ENCODE data around the gene GPR149. TPM values are rescaled to one million over a fixed set of nuclear protein-coding genes. Genes with fewer than 3 reads are reported as not detected.

The GPR149 gene
- total RNA-seq, 3 donors from 2014 or later (not counting 1 experiment from before 2014, with no cell fraction given), result not detected

DNA sequence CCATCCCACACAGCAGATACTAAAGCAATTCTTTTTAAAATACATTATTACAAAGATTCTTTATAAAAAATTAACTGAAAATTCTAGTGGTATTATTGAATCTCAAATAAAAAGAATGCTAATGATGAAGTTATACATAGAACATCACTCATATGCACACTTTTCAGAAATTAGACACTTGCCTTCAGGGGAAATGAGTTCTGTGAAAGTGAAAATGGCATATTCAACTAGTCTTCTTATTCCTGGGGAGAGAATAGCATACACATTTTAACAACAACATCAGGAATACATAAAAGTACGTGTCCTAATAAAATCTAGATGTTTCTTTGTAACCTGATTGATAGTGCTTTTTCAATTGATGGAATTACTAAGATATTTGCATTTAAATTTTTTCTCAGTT lies 68.9 kb downstream of the GPR149 start:
- H3K36me3 Mint-ChIP-seq, result no peaks in the 10 kb centered on the region
- no peaks in the 10 kb centered on the region for H3K36me3 ChIP-seq (ENCODE audit: control insufficient read depth, insufficient read depth, low read length)
- ATAC-seq (no peak), DNase-seq (no peak)
- no peaks in the 10 kb centered on the region for H3K9me3 ChIP-seq (ENCODE audit: control insufficient read depth, insufficient read depth, low read length)
- H3K27ac ChIP-seq (ENCODE audit: low read length), result no peak overlapping the region
- H3K4me3 ChIP-seq (ENCODE audit: low read length), result no peak overlapping the region
- H3K9me3 Mint-ChIP-seq, result peaks cover 0 to under 1% of the 10 kb centered on the region in 2 donors
- intact Hi-C loops (cut with micrococcal nuclease), result no loop called here
- TF ChIP-seq, protein P1, sequence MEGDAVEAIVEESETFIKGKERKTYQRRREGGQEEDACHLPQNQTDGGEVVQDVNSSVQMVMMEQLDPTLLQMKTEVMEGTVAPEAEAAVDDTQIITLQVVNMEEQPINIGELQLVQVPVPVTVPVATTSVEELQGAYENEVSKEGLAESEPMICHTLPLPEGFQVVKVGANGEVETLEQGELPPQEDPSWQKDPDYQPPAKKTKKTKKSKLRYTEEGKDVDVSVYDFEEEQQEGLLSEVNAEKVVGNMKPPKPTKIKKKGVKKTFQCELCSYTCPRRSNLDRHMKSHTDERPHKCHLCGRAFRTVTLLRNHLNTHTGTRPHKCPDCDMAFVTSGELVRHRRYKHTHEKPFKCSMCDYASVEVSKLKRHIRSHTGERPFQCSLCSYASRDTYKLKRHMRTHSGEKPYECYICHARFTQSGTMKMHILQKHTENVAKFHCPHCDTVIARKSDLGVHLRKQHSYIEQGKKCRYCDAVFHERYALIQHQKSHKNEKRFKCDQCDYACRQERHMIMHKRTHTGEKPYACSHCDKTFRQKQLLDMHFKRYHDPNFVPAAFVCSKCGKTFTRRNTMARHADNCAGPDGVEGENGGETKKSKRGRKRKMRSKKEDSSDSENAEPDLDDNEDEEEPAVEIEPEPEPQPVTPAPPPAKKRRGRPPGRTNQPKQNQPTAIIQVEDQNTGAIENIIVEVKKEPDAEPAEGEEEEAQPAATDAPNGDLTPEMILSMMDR (IDR thresholded peaks at IDR 0.05), result no peak
- H3K27ac Mint-ChIP-seq, result no peak overlapping the region
- no peak overlapping the region for H3K4me3 Mint-ChIP-seq
- no peaks in the 10 kb centered on the region for H3K4me1 ChIP-seq (ENCODE audit: control insufficient read depth, insufficient read depth, low read length)
- no peaks in the 10 kb centered on the region for H3K27me3 Mint-ChIP-seq (ENCODE audit: low read depth in 2 of 2)
- H3K27me3 ChIP-seq (ENCODE audit: control insufficient read depth, insufficient read depth, low read length), result no peaks in the 10 kb centered on the region
- H3K4me1 Mint-ChIP-seq, result no peaks in the 10 kb centered on the region
- WGBS (ENCODE audit: insufficient coverage), result no CpG with 5 or more reads among the region's 1 CpG

DNA sequence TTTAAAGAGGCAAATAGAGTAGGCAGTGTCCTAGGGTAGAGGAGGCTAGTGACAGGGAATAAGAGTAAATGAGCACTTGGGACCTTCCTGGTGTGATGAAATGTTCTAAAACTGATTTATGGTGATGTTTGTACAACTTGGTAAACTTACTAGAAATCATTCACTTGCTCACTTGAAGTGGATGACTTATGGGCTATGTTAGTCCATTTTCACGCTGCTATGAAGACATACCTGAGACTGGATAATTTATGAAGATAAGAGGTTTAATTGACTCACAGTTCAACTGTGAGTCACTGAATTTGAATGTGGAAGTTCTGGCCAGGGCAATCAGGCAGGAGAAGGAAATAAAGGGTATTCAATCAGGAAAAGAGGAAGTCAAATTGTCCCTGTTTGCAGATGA lies 74.0 kb downstream of the GPR149 start:
- Histone ChIP-seq H3K4me3 (ENCODE audit: low read length) (no peak overlapping the region), H3K4me1 (ENCODE audit: control insufficient read depth, insufficient read depth, low read length) (no peaks in the 10 kb centered on the region), H3K27ac (ENCODE audit: low read length) (no peak overlapping the region), H3K27me3 (ENCODE audit: control insufficient read depth, insufficient read depth, low read length) (no peaks in the 10 kb centered on the region), H3K9me3 (ENCODE audit: control insufficient read depth, insufficient read depth, low read length) (no peaks in the 10 kb centered on the region), H3K36me3 (ENCODE audit: control insufficient read depth, insufficient read depth, low read length) (no peaks in the 10 kb centered on the region)
- intact Hi-C loops (cut with micrococcal nuclease), result no loop called here
- no peak for DNase-seq
- no peak overlapping the region for H3K4me3 Mint-ChIP-seq
- H3K27ac Mint-ChIP-seq, result no peak overlapping the region
- H3K4me1 Mint-ChIP-seq, result no peaks in the 10 kb centered on the region
- peaks cover 0 to 5% of the 10 kb centered on the region in 2 donors for H3K9me3 Mint-ChIP-seq
- WGBS (ENCODE audit: insufficient coverage), result 53% methylated on average over 1 of the region's 1 CpG
- ATAC-seq, result no peak
- TF ChIP-seq, protein P1 (IDR thresholded peaks at IDR 0.05), result no peak
- H3K36me3 Mint-ChIP-seq, result no peaks in the 10 kb centered on the region
- H3K27me3 Mint-ChIP-seq (ENCODE audit: low read depth in 2 of 2), result peaks cover 0 to 14% of the 10 kb centered on the region in 2 donors

DNA sequence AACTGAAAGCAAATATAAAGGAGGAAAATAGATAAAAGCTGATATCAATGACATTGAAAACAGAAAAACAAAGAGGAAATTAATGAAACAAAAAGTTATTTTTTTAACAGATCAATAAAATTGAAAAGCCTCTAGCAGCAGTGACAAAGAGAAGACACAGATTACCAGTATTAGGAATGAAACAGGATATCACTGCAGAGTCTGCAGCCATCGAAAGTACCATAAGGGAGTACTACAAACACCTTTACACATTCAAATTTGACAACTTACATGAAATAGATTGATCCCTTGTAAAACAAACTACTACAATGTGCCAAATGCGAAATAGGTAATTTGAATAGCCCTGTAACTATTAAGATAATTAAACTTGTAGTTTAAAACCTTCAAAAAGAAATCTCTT lies 80.8 kb downstream of the GPR149 start:
- Mint-ChIP-seq H3K4me1 (no peaks in the 10 kb centered on the region), H3K27me3 (ENCODE audit: low read depth in 2 of 2) (peaks cover 11 to 39% of the 10 kb centered on the region in 2 donors), H3K27ac (no peak overlapping the region), H3K4me3 (no peak overlapping the region), H3K9me3 (no peaks in the 10 kb centered on the region), H3K36me3 (no peaks in the 10 kb centered on the region)
- H3K27me3 ChIP-seq (ENCODE audit: control insufficient read depth, insufficient read depth, low read length), result peaks cover 10% of the 10 kb centered on the region
- TF ChIP-seq, protein P1 (IDR thresholded peaks at IDR 0.05), result no peak
- intact Hi-C loops (cut with micrococcal nuclease), result no loop called here
- no peaks in the 10 kb centered on the region for H3K9me3 ChIP-seq (ENCODE audit: control insufficient read depth, insufficient read depth, low read length)
- H3K4me1 ChIP-seq (ENCODE audit: control insufficient read depth, insufficient read depth, low read length), result no peaks in the 10 kb centered on the region
- no peak overlapping the region for H3K27ac ChIP-seq (ENCODE audit: low read length)
- no peaks in the 10 kb centered on the region for H3K36me3 ChIP-seq (ENCODE audit: control insufficient read depth, insufficient read depth, low read length)
- no peak overlapping the region for H3K4me3 ChIP-seq (ENCODE audit: low read length)
- no peak for ATAC-seq
- no peak for DNase-seq
- 100% methylated on average over 1 of the region's 2 CpGs for WGBS (ENCODE audit: insufficient coverage)

DNA sequence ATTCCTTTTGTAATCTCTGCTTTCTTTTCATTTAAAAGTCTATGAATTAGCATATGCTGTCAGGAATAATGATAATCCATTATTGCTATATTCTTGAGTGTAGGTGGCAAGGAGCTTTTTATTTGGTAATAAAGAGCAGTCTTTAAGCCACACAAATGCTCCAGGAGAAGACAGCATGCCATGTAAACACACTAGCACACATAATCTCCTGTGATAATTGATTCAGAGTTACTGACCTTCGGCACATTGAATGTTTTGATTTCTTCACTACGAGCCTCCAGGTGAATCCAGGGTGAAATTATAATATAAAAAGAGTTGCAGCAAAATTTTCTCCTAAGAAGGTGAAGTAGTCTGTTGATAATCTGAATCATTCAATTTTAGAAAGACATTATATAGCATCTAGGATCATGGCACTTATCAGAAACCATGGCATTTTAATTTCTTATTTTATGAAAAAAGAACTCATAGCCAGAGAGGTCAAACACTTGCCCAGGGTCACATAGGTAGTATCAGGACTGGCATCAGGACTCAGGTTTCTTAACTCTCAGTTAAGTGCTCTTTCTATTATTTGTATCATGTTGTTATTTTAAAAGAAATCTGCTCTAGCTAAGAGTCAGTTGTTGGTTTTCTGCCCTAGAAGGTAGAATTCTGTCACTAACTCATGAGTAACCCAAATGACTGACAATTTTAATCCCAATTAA lies 84.4 kb downstream of the GPR149 start:
- Mint-ChIP-seq H3K4me3 (no peak overlapping the region), H3K36me3 (no peaks in the 10 kb centered on the region), H3K4me1 (no peaks in the 10 kb centered on the region), H3K27ac (no peak overlapping the region), H3K27me3 (ENCODE audit: low read depth in 2 of 2) (peaks cover 16 to 25% of the 10 kb centered on the region in 2 donors), H3K9me3 (no peaks in the 10 kb centered on the region)
- H3K9me3 ChIP-seq (ENCODE audit: control insufficient read depth, insufficient read depth, low read length), result no peaks in the 10 kb centered on the region
- WGBS (ENCODE audit: insufficient coverage), result no CpG with 5 or more reads among the region's 2 CpGs
- peaks cover 10% of the 10 kb centered on the region for H3K27me3 ChIP-seq (ENCODE audit: control insufficient read depth, insufficient read depth, low read length)
- no peaks in the 10 kb centered on the region for H3K36me3 ChIP-seq (ENCODE audit: control insufficient read depth, insufficient read depth, low read length)
- no peak overlapping the region for H3K27ac ChIP-seq (ENCODE audit: low read length)
- TF ChIP-seq, protein P1 (IDR thresholded peaks at IDR 0.05), result no peak
- H3K4me1 ChIP-seq (ENCODE audit: control insufficient read depth, insufficient read depth, low read length), result no peaks in the 10 kb centered on the region
- DNase-seq (no peak), ATAC-seq (no peak)
- intact Hi-C loops (cut with micrococcal nuclease), result no loop called here
- H3K4me3 ChIP-seq (ENCODE audit: low read length), result no peak overlapping the region
